ENCODE data around the gene ZNF786. TPM values are rescaled to one million over a fixed set of nuclear protein-coding genes. Genes with fewer than 3 reads are reported as not detected.
A peak's percentile ranks its signal among the peaks of the same experiment; 100 is the strongest.

ZNF786 gene
- total RNA-seq, 1 donor from 2014 or later = 9.0 TPM

DNA sequence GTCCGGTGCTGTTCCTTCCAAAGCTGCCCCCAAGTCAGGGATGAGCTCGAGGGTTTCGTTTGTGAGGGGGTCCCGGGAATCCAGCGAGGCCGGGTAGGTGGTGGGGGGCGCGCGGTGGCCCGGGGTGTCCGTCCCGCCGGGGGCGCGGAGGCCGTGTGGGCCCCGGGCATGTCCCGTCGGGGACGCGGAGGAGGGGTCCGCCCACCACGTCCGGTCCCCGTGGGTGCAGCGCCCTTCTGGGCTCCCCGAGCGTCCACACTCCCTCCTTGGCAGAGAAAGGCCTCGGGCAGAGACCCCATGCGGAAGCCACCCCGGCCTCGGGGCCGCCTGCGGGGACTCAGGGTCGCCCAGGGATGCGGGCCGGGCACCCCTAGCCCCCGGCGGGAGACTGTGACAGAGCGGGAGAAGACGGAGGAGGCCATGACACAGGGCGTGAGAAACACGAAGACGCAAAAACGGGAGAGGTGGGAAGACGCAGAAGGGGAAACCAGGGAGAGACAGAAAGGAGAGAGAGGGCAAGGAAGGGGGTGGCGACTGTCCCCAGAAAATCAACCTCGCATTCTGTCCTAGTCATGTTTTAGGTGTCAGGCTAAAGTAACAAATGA, 36.2 kb upstream of the ZNF786 start:
- Histone ChIP-seq H3K27me3 (ENCODE audit: control insufficient read depth, insufficient read depth, low read length) (no peaks in the 10 kb centered on the region), H3K4me3 (ENCODE audit: low read depth, low read length) (peak overlapping the region; percentile 99), H3K36me3 (ENCODE audit: control insufficient read depth, insufficient read depth, low read length) (peaks cover 2% of the 10 kb centered on the region)
- FAIRE-seq (no peak), DNase-seq (ENCODE audit: low read depth) (no peak)
- TF ChIP-seq, protein P1, sequence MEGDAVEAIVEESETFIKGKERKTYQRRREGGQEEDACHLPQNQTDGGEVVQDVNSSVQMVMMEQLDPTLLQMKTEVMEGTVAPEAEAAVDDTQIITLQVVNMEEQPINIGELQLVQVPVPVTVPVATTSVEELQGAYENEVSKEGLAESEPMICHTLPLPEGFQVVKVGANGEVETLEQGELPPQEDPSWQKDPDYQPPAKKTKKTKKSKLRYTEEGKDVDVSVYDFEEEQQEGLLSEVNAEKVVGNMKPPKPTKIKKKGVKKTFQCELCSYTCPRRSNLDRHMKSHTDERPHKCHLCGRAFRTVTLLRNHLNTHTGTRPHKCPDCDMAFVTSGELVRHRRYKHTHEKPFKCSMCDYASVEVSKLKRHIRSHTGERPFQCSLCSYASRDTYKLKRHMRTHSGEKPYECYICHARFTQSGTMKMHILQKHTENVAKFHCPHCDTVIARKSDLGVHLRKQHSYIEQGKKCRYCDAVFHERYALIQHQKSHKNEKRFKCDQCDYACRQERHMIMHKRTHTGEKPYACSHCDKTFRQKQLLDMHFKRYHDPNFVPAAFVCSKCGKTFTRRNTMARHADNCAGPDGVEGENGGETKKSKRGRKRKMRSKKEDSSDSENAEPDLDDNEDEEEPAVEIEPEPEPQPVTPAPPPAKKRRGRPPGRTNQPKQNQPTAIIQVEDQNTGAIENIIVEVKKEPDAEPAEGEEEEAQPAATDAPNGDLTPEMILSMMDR (IDR thresholded peaks at IDR 0.05; ENCODE audit: insufficient read depth, low read length, severe bottlenecking) = no peak

DNA sequence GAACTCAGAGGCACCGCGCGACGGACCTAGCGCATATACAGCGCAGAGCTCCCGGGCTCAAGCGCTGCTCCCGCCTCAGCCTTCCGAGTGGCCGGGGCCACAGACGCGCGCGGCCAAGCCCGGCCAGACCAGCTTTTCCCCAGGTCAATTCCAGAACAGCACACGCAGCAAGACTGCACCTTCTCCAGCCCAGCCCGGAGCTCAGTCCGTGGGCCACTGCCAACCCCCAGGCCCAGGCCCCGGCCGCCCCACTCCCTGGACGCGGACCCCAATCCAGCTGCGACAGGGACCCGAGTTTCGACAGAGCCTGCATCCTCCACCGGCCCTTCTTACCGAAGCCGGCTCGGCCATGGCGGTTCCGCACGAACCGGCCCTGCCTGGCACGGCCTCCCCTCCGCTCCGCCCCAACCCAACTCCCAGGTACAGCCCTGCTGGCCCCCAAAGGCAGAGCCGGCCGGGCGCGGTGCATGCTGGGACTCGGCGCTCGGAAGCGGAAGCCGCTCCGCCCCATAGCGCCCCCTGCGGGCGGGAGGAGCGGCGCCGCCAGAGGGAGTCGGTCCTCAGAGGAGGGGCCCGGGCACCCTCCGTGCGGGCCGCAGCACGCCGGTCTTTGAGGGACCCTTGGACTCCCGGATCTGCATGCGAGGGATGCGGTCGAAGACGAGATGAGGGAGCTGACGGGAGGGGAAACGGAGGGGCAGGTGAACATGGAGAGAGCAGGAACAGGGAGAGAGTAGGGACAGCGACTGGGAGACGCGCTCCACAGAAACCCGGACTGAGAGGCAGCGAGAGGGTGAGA, 35.5 kb upstream of the ZNF786 start, which contains the start of gene ZNF425:
Gene ZNF425 (minus strand): TSS at position 462 of the 799 bp plus-strand sequence. CDS start 111 bp downstream, at position 351.
- Histone ChIP-seq H3K27me3 (ENCODE audit: control insufficient read depth, insufficient read depth, low read length) (no peaks in the 10 kb centered on the region), H3K36me3 (ENCODE audit: control insufficient read depth, insufficient read depth, low read length) (peaks cover 2% of the 10 kb centered on the region), H3K4me3 (ENCODE audit: low read depth, low read length) (peak within 1 kb of the TSS; percentile 99)
- TF ChIP-seq, protein P1 (IDR thresholded peaks at IDR 0.05; ENCODE audit: insufficient read depth, low read length, severe bottlenecking) = peak; percentile 98
- FAIRE-seq = no peak
- DNase-seq (ENCODE audit: low read depth) = peak; percentile 76

DNA sequence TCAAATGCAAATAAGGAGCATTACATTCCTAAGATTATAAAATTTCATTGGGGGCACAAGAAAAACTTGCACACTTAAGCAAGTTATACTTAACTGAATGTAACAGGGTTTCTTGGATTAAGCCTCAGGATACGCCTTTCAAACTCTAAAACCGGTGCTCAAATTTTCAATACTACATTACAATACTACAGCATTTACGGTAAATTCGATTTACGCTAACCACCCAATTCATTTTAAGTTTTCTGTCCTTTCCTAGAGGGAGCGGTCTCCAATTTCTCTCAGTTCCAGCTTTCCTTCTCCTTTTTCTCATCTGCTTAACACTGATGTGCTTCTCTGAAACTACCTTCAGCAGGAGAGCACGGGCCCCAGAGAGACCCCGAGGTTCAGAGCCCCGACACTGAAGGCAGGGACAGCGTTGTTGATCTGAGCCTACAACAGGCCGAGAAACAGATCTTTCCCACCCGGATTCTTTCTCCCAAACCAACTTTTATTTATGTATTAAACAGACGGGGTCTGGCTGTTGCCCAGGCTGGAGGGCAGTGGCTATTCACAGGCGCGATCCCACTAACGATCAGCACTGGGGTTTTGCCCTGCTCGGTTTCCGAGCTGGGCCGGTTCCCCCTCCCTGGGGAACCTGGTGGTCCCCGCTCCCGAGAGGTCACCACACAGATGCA, 34.8 kb upstream of the ZNF786 start:
- DNase-seq (ENCODE audit: low read depth) = no peak
- no peak for FAIRE-seq
- no peaks in the 10 kb centered on the region for H3K36me3 ChIP-seq (ENCODE audit: control insufficient read depth, insufficient read depth, low read length)

DNA sequence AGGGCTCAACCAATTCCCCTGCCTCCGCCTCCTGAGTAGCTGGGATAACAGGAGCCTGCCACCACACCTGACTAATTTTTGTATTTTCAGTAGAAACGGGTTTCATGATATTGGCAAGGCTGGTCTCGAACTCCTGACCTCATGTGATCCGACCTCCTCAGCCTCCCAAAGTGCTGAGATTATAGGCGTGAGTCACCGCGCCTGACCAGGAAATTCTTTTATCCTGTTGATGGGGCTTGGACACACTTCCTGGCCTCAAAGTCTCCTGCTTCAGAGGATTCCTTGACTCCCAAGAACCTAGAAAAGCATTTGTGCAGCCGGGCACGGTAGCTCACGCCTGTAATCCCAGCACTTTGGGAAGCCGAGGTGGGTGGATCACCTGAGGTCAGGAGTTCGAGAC, 19.5 kb upstream of the ZNF786 start:
- Histone ChIP-seq H3K4me3 (ENCODE audit: low read depth, low read length) (no peak overlapping the region), H3K27me3 (ENCODE audit: control insufficient read depth, insufficient read depth, low read length) (no peaks in the 10 kb centered on the region), H3K36me3 (ENCODE audit: control insufficient read depth, insufficient read depth, low read length) (no peaks in the 10 kb centered on the region)
- DNase-seq (ENCODE audit: low read depth) (no peak), FAIRE-seq (no peak)
- TF ChIP-seq, protein P1 (IDR thresholded peaks at IDR 0.05; ENCODE audit: insufficient read depth, low read length, severe bottlenecking) = no peak

More for the DNA sequence above, 34.8 kb upstream of the ZNF786 start:
- Histone ChIP-seq H3K27me3 (ENCODE audit: control insufficient read depth, insufficient read depth, low read length) (no peaks in the 10 kb centered on the region), H3K4me3 (ENCODE audit: low read depth, low read length) (peak overlapping the region; percentile 99)
- TF ChIP-seq, protein P1 (IDR thresholded peaks at IDR 0.05; ENCODE audit: insufficient read depth, low read length, severe bottlenecking) = no peak

DNA sequence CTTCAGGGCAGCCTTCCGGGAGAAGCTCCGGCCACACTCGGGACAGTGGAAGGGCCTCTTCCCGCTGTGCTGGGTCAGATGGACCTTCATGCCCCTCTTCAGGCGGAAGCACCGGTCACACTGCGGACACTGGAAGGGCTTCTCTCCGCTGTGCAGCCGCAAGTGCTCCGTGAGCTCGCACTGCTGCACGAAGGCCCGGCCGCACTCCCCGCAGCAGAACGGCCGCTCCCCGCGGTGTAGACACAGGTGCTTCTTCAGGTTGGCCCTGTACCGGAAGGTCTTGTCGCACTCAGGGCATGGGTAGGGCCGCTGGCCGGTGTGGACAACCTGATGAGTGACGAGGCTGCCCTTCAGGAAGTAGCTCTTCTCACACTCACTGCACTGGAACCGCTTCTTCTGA, 14.2 kb upstream of the ZNF786 start:
- DNase-seq (ENCODE audit: low read depth) (no peak), FAIRE-seq (no peak)
- Histone ChIP-seq H3K4me3 (ENCODE audit: low read depth, low read length) (no peak overlapping the region), H3K27me3 (ENCODE audit: control insufficient read depth, insufficient read depth, low read length) (no peaks in the 10 kb centered on the region), H3K36me3 (ENCODE audit: control insufficient read depth, insufficient read depth, low read length) (no peaks in the 10 kb centered on the region)
- TF ChIP-seq, protein P1 (IDR thresholded peaks at IDR 0.05; ENCODE audit: insufficient read depth, low read length, severe bottlenecking) = no peak
